Right lobe of liver (tissue), 6 donors: ENCODE measurements around the gene MAG. TPM values are rescaled to one million over a fixed set of nuclear protein-coding genes. Genes with fewer than 3 reads are reported as not detected.
A peak's percentile ranks its signal among the peaks of the same experiment; 100 is the strongest.

Experiments used
- ATAC-seq, 4 donors: fragments of 200-7000 bp; cut with Tn5 transposase; one replicate each; pipeline ENCODE4 v1.9.1; 2020; ENCODE audit warnings: mild to moderate bottlenecking in 4 of 4, moderate library complexity in 4 of 4
- DNase-seq, 3 donors: peaks; one replicate each; pipeline ENCODE4 v3.0.0-alpha.2; 2020
- H3K27ac ChIP-seq, 3 donors: fragments of 200-600 bp; one replicate each; pipeline ENCODE4 v1.8.0; 2022
- H3K27me3 ChIP-seq, 2 donors: fragments of 200-600 bp; one replicate each; pipeline ENCODE4 v1.8.0; 2022
- H3K36me3 ChIP-seq, 4 donors: fragments of 200-600 bp; sonication (generic) in 1 of 4; one replicate each; pipeline versions ENCODE4 v1.5.1 to v1.8.0; 2017 to 2022; ENCODE audit warnings: control low read depth in 1 of 4
- H3K4me1 ChIP-seq, 4 donors: fragments of 200-600 bp; sonication (generic) in 1 of 4; one replicate each; pipeline versions ENCODE4 v1.5.1 to v1.8.0; 2017 to 2022; ENCODE audit warnings: control low read depth in 1 of 4
- H3K4me3 ChIP-seq, 3 donors: fragments of 200-600 bp; one replicate each; pipeline ENCODE4 v1.8.0; 2022
- H3K9me3 ChIP-seq, 4 donors: fragments of 200-600 bp; sonication (generic) in 1 of 4; one replicate each; pipeline versions ENCODE4 v1.5.1 to v1.8.0; 2017 to 2022; ENCODE audit warnings: control low read depth in 1 of 4
- CTCF ChIP-seq, 4 donors: fragments of 200-600 bp in 3 of 4; fragments of 450-650 bp in 1 of 4; IDR thresholded peaks; one replicate each; pipeline versions ENCODE4 v1.5.1 to v1.8.0; 2016 to 2022; ENCODE audit warnings: antibody characterized with exemption in 4 of 4, mild to moderate bottlenecking in 2 of 4
- POLR2A ChIP-seq: fragments of 450-650 bp; IDR thresholded peaks from one replicate; pipeline ENCODE4 v1.6.1; 2017; ENCODE audit warnings: antibody characterized with exemption, mild to moderate bottlenecking
- WGBS: methylation state at CpG from one replicate; pipeline ENCODE4 v1.1.6; 2018; ENCODE audit warnings: low coverage, low lambda C conversion rate; ENCODE audit not compliant: insufficient coverage; ENCODE audit errors: missing lambda C conversion rate; 5-methylcytosine and 5-hydroxymethylcytosine counted together
- intact Hi-C, 2 donors: fragments of 100-400 bp; cut with DNase I; formaldehyde crosslinking; loops; one replicate each; pipeline versions ENCODE4 v1.11.2 to v1.14.1; 2022
- total RNA-seq, 6 experiments: library from RNA; depleted of rRNA in 2 of 6; stranded (reverse); fragments of >200 nt in 2 of 6; fragmentation: NEBNext Ultra II Directional in 3 of 6; extraction: Animal tissue kit (Norgen Biotek cat#: 25700) in 3 of 6; gene quantifications; one replicate each; pipeline versions ENCODE4 v1.1.0 to v1.2.4, GENCODE V29; 2016 to 2023
- donor health status: DM: no; HTN: yes; CAD: no.
- donor health status: DM: no; HTN: no; CAD: no.
- donor health status: DM: no; HTN: no; CAD: no.
- donor health status: DM: no; HTN: yes; CAD: no.
- donor health status: DM: no; HTN: yes; CAD: no.

The MAG gene
- total RNA-seq, 6 experiments from 2014 or later, result 0.40 TPM; not detected in 5

- no peaks in the 10 kb centered on the region for H3K27me3 ChIP-seq
- peak within 1 kb of the TSS; percentile 68 to 99 (median 98) for H3K27ac ChIP-seq
- peak; percentile 91 to 96 (median 94) for DNase-seq
- peaks cover 0 to 7% (median 2%) of the 10 kb centered on the region in 4 donors for H3K4me1 ChIP-seq
- 0% methylated on average over 4 of the region's 69 CpGs for WGBS
- no peaks in the 10 kb centered on the region for H3K9me3 ChIP-seq
- H3K36me3 ChIP-seq, result peaks cover 0 to 6% (median 2%) of the 10 kb centered on the region in 4 donors
- peak within 1 kb of the TSS; percentile 70 to 88 (median 81) for H3K4me3 ChIP-seq
- intact Hi-C loops, result no loop called here
- peak; percentile 88 to 94 (median 90) for ATAC-seq
- peak in 1 of 4 donors; percentile 11 for TF ChIP-seq CTCF (IDR thresholded peaks at IDR 0.05)
- peak; percentile 84 for TF ChIP-seq POLR2A
These were observed 43.4 kb upstream of the MAG start, which contains the start of gene LSR for GRCh38 chr19:35248310-35249145. TSS of gene LSR (plus strand) at chr19:35249002. CDS start at chr19:35249023, 21 bp downstream.

- under 1% methylated on average over 20 of the region's 39 CpGs for WGBS
- no peak for DNase-seq
These were observed 42.7 kb upstream of the MAG start for GRCh38 chr19:35249146-35249847.

GRCh38 chr19:35249848-35250711 lies 41.9 kb upstream of the MAG start:
- peaks cover 0 to 7% (median 2%) of the 10 kb centered on the region in 4 donors for H3K4me1 ChIP-seq
- DNase-seq (peak in 2 of 3 donors; percentile 74 to 77), ATAC-seq (peak in 2 of 4 donors; percentile 1 to 5)
- H3K4me3 ChIP-seq, result peak overlapping the region; percentile 70 to 88 (median 81)
- peak overlapping the region in 1 of 3 donors; percentile 98 for H3K27ac ChIP-seq
- WGBS, result 34% methylated on average over 16 of the region's 34 CpGs
- intact Hi-C loops, result no loop called here
- no peaks in the 10 kb centered on the region for H3K27me3 ChIP-seq
- TF ChIP-seq POLR2A (no peak), CTCF (IDR thresholded peaks at IDR 0.05) (no peak)
- peaks cover 0 to 14% (median 5%) of the 10 kb centered on the region in 4 donors for H3K36me3 ChIP-seq
- no peaks in the 10 kb centered on the region for H3K9me3 ChIP-seq

More at GRCh38 chr19:35249146-35249847, 42.7 kb upstream of the MAG start:
- TF ChIP-seq POLR2A, result no peak
- no peak for TF ChIP-seq CTCF (IDR thresholded peaks at IDR 0.05)
- peak overlapping the region; percentile 68 to 99 (median 98) for H3K27ac ChIP-seq
- H3K4me1 ChIP-seq, result peaks cover 0 to 7% (median 2%) of the 10 kb centered on the region in 4 donors
- H3K4me3 ChIP-seq, result peak overlapping the region; percentile 70 to 88 (median 81)
- no peak for ATAC-seq
- no peaks in the 10 kb centered on the region for H3K9me3 ChIP-seq
- peaks cover 0 to 6% (median 4%) of the 10 kb centered on the region in 4 donors for H3K36me3 ChIP-seq
- H3K27me3 ChIP-seq, result no peaks in the 10 kb centered on the region
- intact Hi-C loops, result no loop called here

- DNase-seq, result no peak
- ATAC-seq, result no peak
- Histone ChIP-seq H3K4me3 (no peak overlapping the region), H3K4me1 (peaks cover 0 to 7% (median 2%) of the 10 kb centered on the region in 4 donors), H3K27me3 (no peaks in the 10 kb centered on the region), H3K36me3 (peaks cover 0 to 21% (median 5%) of the 10 kb centered on the region in 4 donors), H3K9me3 (no peaks in the 10 kb centered on the region), H3K27ac (no peak overlapping the region)
- TF ChIP-seq POLR2A, result no peak
- no peak for TF ChIP-seq CTCF (IDR thresholded peaks at IDR 0.05)
- WGBS, result 93% methylated on average over 2 of the region's 2 CpGs
- intact Hi-C loops, result no loop called here
These were observed 40.5 kb upstream of the MAG start for GRCh38 chr19:35251456-35251855.
